Activated CD4-positive, alpha-beta memory T cell treated with anti-CD3 and anti-CD28 coated beads for 36 hours (primary cell): ENCODE data around the gene FAM174B. TPM values are rescaled to one million over a fixed set of nuclear protein-coding genes. Genes with fewer than 3 reads are reported as not detected.

Experiments used
- CTCF ChIA-PET: fragments of 350-600 bp; sonication (Branson Sonifier 250); formaldehyde crosslinking; loops from one replicate; lab custom pipeline; 2021; ENCODE audit warnings: antibody characterized with exemption, inconsistent platforms; lab: Charles Lee
- POLR2A ChIA-PET: fragments of 350-600 bp; sonication (Branson Sonifier 250); formaldehyde crosslinking; loops from one replicate; lab custom pipeline; 2021; ENCODE audit warnings: antibody characterized with exemption; lab: Charles Lee
- DNase-seq: peaks from one replicate; pipeline ENCODE4 v3.0.0-alpha.2; 2020
- H3K27ac Mint-ChIP-seq: one replicate; pipeline ENCODE4 v1.8.0; 2021; ENCODE audit warnings: mixed read lengths
- H3K27me3 Mint-ChIP-seq: one replicate; pipeline ENCODE4 v1.8.0; 2021; ENCODE audit warnings: mixed read lengths
- H3K36me3 Mint-ChIP-seq: one replicate; pipeline ENCODE4 v1.8.0; 2021; ENCODE audit warnings: mixed read lengths
- H3K4me1 Mint-ChIP-seq: one replicate; pipeline ENCODE4 v1.8.0; 2021; ENCODE audit warnings: low read depth, mixed read lengths
- H3K4me3 Mint-ChIP-seq: one replicate; pipeline ENCODE4 v1.8.0; 2021; ENCODE audit warnings: mild to moderate bottlenecking, mixed read lengths
- H3K9me3 Mint-ChIP-seq: one replicate; pipeline ENCODE4 v1.8.0; 2021; ENCODE audit warnings: mixed read lengths
- intact Hi-C: fragments of 100-400 bp; cut with micrococcal nuclease; formaldehyde crosslinking; loops from one replicate; pipeline ENCODE4 v1.15.1; 2023
- total RNA-seq, 2 experiments: library from RNA; stranded (reverse); gene quantifications; one replicate each; pipeline ENCODE4 v1.2.3, GENCODE V29; 2021

FAM174B gene
- total RNA-seq, 2 experiments from 2014 or later: 5.0 to 7.7 TPM

GRCh38 chr15:92674347-92674746 lies 18.8 kb upstream of the FAM174B start:
- POLR2A ChIA-PET: no interaction called here
- Mint-ChIP-seq H3K27me3 (peaks cover 16% of the 10 kb centered on the region), H3K9me3 (no peaks in the 10 kb centered on the region), H3K27ac (no peak overlapping the region), H3K4me1 (no peaks in the 10 kb centered on the region), H3K36me3 (no peaks in the 10 kb centered on the region), H3K4me3 (no peak overlapping the region)
- no peak for DNase-seq
- CTCF ChIA-PET: no interaction called here
- intact Hi-C loops: no loop called here

GRCh38 chr15:92672102-92672501 lies 16.5 kb upstream of the FAM174B start:
- DNase-seq: no peak
- CTCF ChIA-PET: interaction anchor here (1.4 kb wide), 1 partner anchor 43 kb away, joined by 4 read pairs; no protein-coding TSS in a partner anchor
- Mint-ChIP-seq H3K27ac (no peak overlapping the region), H3K36me3 (no peaks in the 10 kb centered on the region), H3K27me3 (peaks cover 15% of the 10 kb centered on the region), H3K9me3 (no peaks in the 10 kb centered on the region), H3K4me3 (no peak overlapping the region), H3K4me1 (no peaks in the 10 kb centered on the region)
- POLR2A ChIA-PET: interaction anchor here (0.5 kb wide), 1 partner anchor 126 kb away, joined by 3 read pairs; no protein-coding TSS in a partner anchor
- intact Hi-C loops: no loop called here

- intact Hi-C loops: no loop called here
- no peak for DNase-seq
- Mint-ChIP-seq H3K4me3 (no peak overlapping the region), H3K27me3 (peaks cover 16% of the 10 kb centered on the region), H3K27ac (no peak overlapping the region), H3K4me1 (no peaks in the 10 kb centered on the region), H3K9me3 (no peaks in the 10 kb centered on the region), H3K36me3 (no peaks in the 10 kb centered on the region)
- ChIA-PET CTCF (interaction anchor here (0.6 kb wide), 1 partner anchor 452 kb away, joined by 3 read pairs; no protein-coding TSS in a partner anchor), POLR2A (no interaction called here)
Observed at GRCh38 chr15:92671406-92671805, 15.8 kb upstream of the FAM174B start.

GRCh38 chr15:92670621-92671020 lies 15.0 kb upstream of the FAM174B start:
- CTCF ChIA-PET: interaction anchor here (0.6 kb wide), 1 partner anchor 453 kb away, joined by 3 read pairs; no protein-coding TSS in a partner anchor

GRCh38 chr15:92669432-92669831 lies 13.9 kb upstream of the FAM174B start:
- Mint-ChIP-seq H3K27me3 (peaks cover 13% of the 10 kb centered on the region), H3K36me3 (no peaks in the 10 kb centered on the region), H3K27ac (no peak overlapping the region), H3K4me3 (no peak overlapping the region), H3K4me1 (peaks cover 11% of the 10 kb centered on the region), H3K9me3 (no peaks in the 10 kb centered on the region)
- ChIA-PET CTCF (interaction anchor here (0.9 kb wide), 1 partner anchor 57 kb away, joined by 3 read pairs; no protein-coding TSS in a partner anchor), POLR2A (no interaction called here)
- intact Hi-C loops: no loop called here
- no peak for DNase-seq

More at GRCh38 chr15:92670621-92671020, 15.0 kb upstream of the FAM174B start:
- DNase-seq: no peak
- Mint-ChIP-seq H3K4me3 (no peak overlapping the region), H3K4me1 (no peaks in the 10 kb centered on the region), H3K27ac (no peak overlapping the region), H3K9me3 (no peaks in the 10 kb centered on the region), H3K36me3 (no peaks in the 10 kb centered on the region), H3K27me3 (peaks cover 13% of the 10 kb centered on the region)
- POLR2A ChIA-PET: no interaction called here
- intact Hi-C loops: no loop called here

- ChIA-PET POLR2A (no interaction called here), CTCF (interaction anchor here (0.6 to 0.9 kb wide), 2 partner anchors 56 to 146 kb away, joined by 3 read pairs; no protein-coding TSS in a partner anchor)
Observed at GRCh38 chr15:92668620-92669019, 13.0 kb upstream of the FAM174B start.

GRCh38 chr15:92667970-92668485 lies 12.5 kb upstream of the FAM174B start:
- no peak for DNase-seq
- no peak overlapping the region for H3K27ac Mint-ChIP-seq
- CTCF ChIA-PET: interaction anchor here (0.6 kb wide), 1 partner anchor 146 kb away, joined by 3 read pairs; no protein-coding TSS in a partner anchor
- POLR2A ChIA-PET: no interaction called here
- no peaks in the 10 kb centered on the region for H3K9me3 Mint-ChIP-seq
- peaks cover 13% of the 10 kb centered on the region for H3K27me3 Mint-ChIP-seq
- H3K4me3 Mint-ChIP-seq: no peak overlapping the region
- intact Hi-C loops: no loop called here
- H3K4me1 Mint-ChIP-seq: peaks cover 24% of the 10 kb centered on the region
- no peaks in the 10 kb centered on the region for H3K36me3 Mint-ChIP-seq

More at GRCh38 chr15:92668620-92669019, 13.0 kb upstream of the FAM174B start:
- Mint-ChIP-seq H3K36me3 (no peaks in the 10 kb centered on the region), H3K27me3 (peaks cover 13% of the 10 kb centered on the region), H3K27ac (no peak overlapping the region), H3K9me3 (no peaks in the 10 kb centered on the region), H3K4me3 (no peak overlapping the region), H3K4me1 (peaks cover 18% of the 10 kb centered on the region)
- DNase-seq: no peak
- intact Hi-C loops: no loop called here

- DNase-seq: no peak
- Mint-ChIP-seq H3K27me3 (peaks cover 13% of the 10 kb centered on the region), H3K27ac (no peak overlapping the region), H3K9me3 (no peaks in the 10 kb centered on the region), H3K4me3 (no peak overlapping the region), H3K4me1 (peaks cover 27% of the 10 kb centered on the region), H3K36me3 (no peaks in the 10 kb centered on the region)
- ChIA-PET CTCF (no interaction called here), POLR2A (no interaction called here)
- intact Hi-C loops: no loop called here
Observed at GRCh38 chr15:92667287-92667904, 11.8 kb upstream of the FAM174B start.

GRCh38 chr15:92666780-92667179 lies 11.2 kb upstream of the FAM174B start:
- no peak overlapping the region for H3K27ac Mint-ChIP-seq
- ChIA-PET POLR2A (no interaction called here), CTCF (no interaction called here)
- peaks cover 13% of the 10 kb centered on the region for H3K27me3 Mint-ChIP-seq
- H3K4me1 Mint-ChIP-seq: peaks cover 29% of the 10 kb centered on the region
- H3K4me3 Mint-ChIP-seq: no peak overlapping the region
- intact Hi-C loops: no loop called here
- no peaks in the 10 kb centered on the region for H3K9me3 Mint-ChIP-seq
- H3K36me3 Mint-ChIP-seq: no peaks in the 10 kb centered on the region
- no peak for DNase-seq

GRCh38 chr15:92665100-92665555 lies 9.6 kb upstream of the FAM174B start:
- POLR2A ChIA-PET: interaction anchor here (0.8 kb wide), 1 partner anchor 9 kb away, joined by 4 read pairs; the partner anchor contains the start of gene FAM174B
- DNase-seq: no peak
- H3K4me3 Mint-ChIP-seq: no peak overlapping the region
- intact Hi-C loops: no loop called here
- peaks cover 29% of the 10 kb centered on the region for H3K4me1 Mint-ChIP-seq
- H3K9me3 Mint-ChIP-seq: no peaks in the 10 kb centered on the region
- CTCF ChIA-PET: no interaction called here
- no peaks in the 10 kb centered on the region for H3K36me3 Mint-ChIP-seq
- H3K27me3 Mint-ChIP-seq: peaks cover 11% of the 10 kb centered on the region
- no peak overlapping the region for H3K27ac Mint-ChIP-seq

GRCh38 chr15:92664178-92664900 lies 8.8 kb upstream of the FAM174B start:
- Mint-ChIP-seq H3K4me1 (peaks cover 29% of the 10 kb centered on the region), H3K4me3 (no peak overlapping the region), H3K36me3 (no peaks in the 10 kb centered on the region), H3K27ac (no peak overlapping the region), H3K27me3 (peaks cover 8% of the 10 kb centered on the region), H3K9me3 (no peaks in the 10 kb centered on the region)
- intact Hi-C loops: no loop called here
- DNase-seq: no peak
- ChIA-PET CTCF (no interaction called here), POLR2A (interaction anchor here (0.8 kb wide), 1 partner anchor 8 kb away, joined by 4 read pairs; the partner anchor contains the start of gene FAM174B)
